Aorta (tissue), 5 donors: Measurements from ENCODE around the gene XRCC2. TPM values are rescaled to one million over a fixed set of nuclear protein-coding genes. Genes with fewer than 3 reads are reported as not detected.
"Not testable (repeated sequence)": the region's sequence is repeated elsewhere in the genome, so short reads cannot be mapped to it uniquely, and the experiment has no call there.

Experiments used
- ATAC-seq: fragments of 200-7000 bp; cut with Tn5 transposase; one replicate; pipeline ENCODE4 v1.9.1; 2022; ENCODE audit warnings: moderate library complexity; ENCODE audit not compliant: low FRiP score
- DNase-seq, 2 donors: peaks; one replicate each; pipeline ENCODE4 v3.0.0-alpha.2; 2020
- H3K27ac ChIP-seq, 2 donors: one replicate each; pipeline ENCODE4 v1.5.1; 2013; ENCODE audit warnings: low read length in 2 of 2, mild to moderate bottlenecking in 2 of 2, moderate library complexity in 2 of 2, control low read depth in 1 of 2, inconsistent platforms in 1 of 2, low read depth in 1 of 2
- H3K27me3 ChIP-seq, 2 donors: one replicate each; pipeline ENCODE4 v1.6.1; 2013; ENCODE audit warnings: control low read depth in 1 of 2, low read length in 1 of 2, mild to moderate bottlenecking in 1 of 2, moderate library complexity in 1 of 2; ENCODE audit not compliant: insufficient read depth in 2 of 2, control insufficient read depth in 1 of 2
- H3K36me3 ChIP-seq, 2 donors: one replicate each; pipeline ENCODE4 v1.6.1; 2013; ENCODE audit warnings: control low read depth in 1 of 2, low read length in 1 of 2, mild to moderate bottlenecking in 1 of 2; ENCODE audit not compliant: insufficient read depth in 2 of 2, control insufficient read depth in 1 of 2
- H3K4me1 ChIP-seq, 2 donors: one replicate each; pipeline ENCODE4 v1.6.1; 2013; ENCODE audit warnings: low read length in 2 of 2, control low read depth in 1 of 2, mild to moderate bottlenecking in 1 of 2, moderate library complexity in 1 of 2; ENCODE audit not compliant: insufficient read depth in 2 of 2, control insufficient read depth in 1 of 2
- H3K4me3 ChIP-seq, 2 donors: one replicate each; pipeline ENCODE4 v1.5.1; 2013; ENCODE audit warnings: low read length in 2 of 2, control low read depth in 1 of 2, mild to moderate bottlenecking in 1 of 2
- H3K9me3 ChIP-seq: one replicate; pipeline ENCODE4 v1.6.1; 2013; ENCODE audit warnings: mild to moderate bottlenecking, low read length; ENCODE audit not compliant: control insufficient read depth
- WGBS, 2 donors: extraction: QIAGEN DNeasy Blood & Tissue Kit; methylation state at CpG; one replicate each; pipeline ENCODE4 v1.1.7; 2013; 5-methylcytosine and 5-hydroxymethylcytosine counted together
- intact Hi-C, 2 donors: fragments of 100-400 bp; cut with DNase I; formaldehyde crosslinking; loops; one replicate each; pipeline versions ENCODE4 v1.14.2 to v1.15.0; 2022
- polyA plus RNA-seq, 2 donors: library from polyadenylated mRNA; stranded (reverse); fragments of 200-250 nt; gene quantifications; one replicate each; pipeline ENCODE4 v1.2.3, GENCODE V29; 2013
- total RNA-seq, 2 donors: library from RNA; stranded (reverse); fragmentation: NEBNext Ultra II Directional; extraction: Animal tissue kit (Norgen Biotek cat#: 25700); gene quantifications; one replicate each; pipeline ENCODE4 v1.2.1, GENCODE V29; 2021
- donor health status: healthy with polysubstance abuse.
- donor health status: Bipolar disorder and iron deficiency.
- donor health status: DM: no; HTN: no; CAD: no.
- donor health status: DM: no; HTN: no; CAD: no.
- donor health status: DM: yes; HTN: yes; CAD: no.

The XRCC2 gene
- total and polyA plus RNA-seq, 4 donors, result 0.13 to 0.57 (median 0.19) TPM; not detected in 1

- WGBS, 2 donors, result 66 to 73% methylated on average over 8 to 12 of the region's 12 CpGs
- H3K36me3 ChIP-seq, H3K27ac ChIP-seq, ATAC-seq, H3K4me1 ChIP-seq, H3K4me3 ChIP-seq, H3K9me3 ChIP-seq, H3K27me3 ChIP-seq, intact Hi-C loops: not testable (repeated sequence)
- peak in 1 of 2 donors; percentile 9 for DNase-seq
Observed at GRCh38 chr7:152697268-152697974, 21.5 kb upstream of the XRCC2 start.

DNA sequence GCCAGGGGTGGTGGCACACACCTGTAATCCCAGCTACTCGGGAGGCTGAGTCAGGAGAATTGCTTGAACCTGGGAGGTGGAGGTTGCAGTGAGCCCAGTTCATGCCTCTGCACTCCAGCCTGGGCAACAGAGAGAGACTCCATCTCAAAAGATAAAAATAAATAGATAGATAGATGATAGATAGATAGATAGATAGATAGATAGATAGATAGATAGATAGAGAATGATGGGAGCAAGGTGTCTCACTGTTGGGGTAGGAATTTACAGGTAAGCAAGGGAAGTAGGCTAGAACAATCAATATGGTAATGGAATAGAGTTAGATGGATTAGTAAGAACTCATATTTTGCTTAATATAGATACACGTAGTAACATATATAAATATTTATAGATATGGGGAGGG, 16.3 kb upstream of the XRCC2 start:
- H3K27ac ChIP-seq, H3K36me3 ChIP-seq, ATAC-seq, intact Hi-C loops, H3K27me3 ChIP-seq, H3K4me3 ChIP-seq, H3K9me3 ChIP-seq, DNase-seq, H3K4me1 ChIP-seq: not testable (repeated sequence)
- 85% methylated on average over 2 of the region's 2 CpGs for WGBS, 2 donors

- DNase-seq, result peak in 1 of 2 donors; percentile 27
- no peak for ATAC-seq
- Histone ChIP-seq H3K4me1 (no peaks in the 10 kb centered on the region), H3K27me3 (no peaks in the 10 kb centered on the region), H3K36me3 (no peaks in the 10 kb centered on the region), H3K27ac (no peak overlapping the region), H3K4me3 (no peak overlapping the region), H3K9me3 (no peaks in the 10 kb centered on the region)
- WGBS, 2 donors, result 61 to 62% methylated on average over 12 of the region's 12 CpGs
- intact Hi-C loops, result no loop called here
Observed at GRCh38 chr7:152683297-152683696, 7.4 kb upstream of the XRCC2 start.

- WGBS, 2 donors, result 80 to 86% methylated on average over 11 of the region's 11 CpGs
- ATAC-seq (no peak), DNase-seq (no peak)
- no peak overlapping the region for H3K27ac ChIP-seq
- H3K9me3 ChIP-seq, result no peaks in the 10 kb centered on the region
- intact Hi-C loops, result loop anchor here (5.0 to 10.0 kb wide), 3 partner anchors 79 to 333 kb away; partner anchors contain the start of gene ACTR3B (in 1 of the 2)
- no peak overlapping the region for H3K4me3 ChIP-seq
- H3K36me3 ChIP-seq, result no peaks in the 10 kb centered on the region
- no peaks in the 10 kb centered on the region for H3K27me3 ChIP-seq
- no peaks in the 10 kb centered on the region for H3K4me1 ChIP-seq
Observed at GRCh38 chr7:152677808-152678670, 2.1 kb upstream of the XRCC2 start.

- intact Hi-C loops, result loop anchor here (5.0 to 10.0 kb wide), 3 partner anchors 82 to 330 kb away; partner anchors contain the start of gene ACTR3B (in 1 of the 2)
Observed at GRCh38 chr7:152674860-152675758, 832 bp downstream of the XRCC2 start.

GRCh38 chr7:152673897-152674296, 2.0 kb downstream of the XRCC2 start:
- H3K9me3 ChIP-seq, result no peaks in the 10 kb centered on the region
- H3K36me3 ChIP-seq, result no peaks in the 10 kb centered on the region
- WGBS, 2 donors, result 96% methylated on average over 2 of the region's 2 CpGs
- no peak overlapping the region for H3K27ac ChIP-seq
- ATAC-seq, result no peak
- no peak overlapping the region for H3K4me3 ChIP-seq
- DNase-seq, result no peak
- H3K4me1 ChIP-seq, result no peaks in the 10 kb centered on the region
- intact Hi-C loops, result loop anchor here in 1 of 2 donors (10.0 kb wide), 1 partner anchor 329 kb away; no protein-coding TSS in a partner anchor
- H3K27me3 ChIP-seq, result no peaks in the 10 kb centered on the region

More at GRCh38 chr7:152674860-152675758, 832 bp downstream of the XRCC2 start:
- Histone ChIP-seq H3K4me3 (peak overlapping the region in 1 of 2 donors; percentile 16), H3K27me3 (no peaks in the 10 kb centered on the region), H3K4me1 (no peaks in the 10 kb centered on the region), H3K9me3 (no peaks in the 10 kb centered on the region), H3K36me3 (no peaks in the 10 kb centered on the region), H3K27ac (no peak overlapping the region)
- DNase-seq, result peak in 1 of 2 donors; percentile 36
- WGBS, 2 donors, result 9 to 10% methylated on average over 16 of the region's 16 CpGs
- ATAC-seq, result no peak

GRCh38 chr7:152672626-152673025, 3.3 kb downstream of the XRCC2 start:
- ATAC-seq, result no peak
- intact Hi-C loops, result loop anchor here in 1 of 2 donors (10.0 kb wide), 1 partner anchor 328 kb away; no protein-coding TSS in a partner anchor

DNA sequence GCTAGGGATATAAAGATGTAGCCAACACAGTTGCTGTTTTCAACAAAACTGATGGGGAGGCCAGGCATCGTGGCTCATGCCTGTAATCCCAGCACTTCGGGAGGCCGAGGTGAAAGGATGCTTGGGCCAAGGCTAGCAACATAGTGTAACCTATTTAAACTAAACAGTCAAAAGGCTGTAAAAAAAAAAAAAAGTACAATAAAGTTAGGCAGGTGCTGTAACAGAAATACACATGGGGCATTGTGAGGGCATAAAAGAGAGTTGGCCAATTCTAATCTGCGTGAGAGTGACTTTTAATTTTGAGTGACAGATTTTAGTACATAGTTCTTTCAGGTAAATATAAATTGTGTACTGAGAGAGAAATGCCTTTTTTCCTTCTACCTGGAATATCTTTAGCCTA, 6.2 kb downstream of the XRCC2 start:
- Histone ChIP-seq H3K9me3 (no peaks in the 10 kb centered on the region), H3K36me3 (no peaks in the 10 kb centered on the region), H3K4me1 (peaks cover 0 to 2% of the 10 kb centered on the region in 2 donors), H3K4me3 (no peak overlapping the region), H3K27ac (no peak overlapping the region), H3K27me3 (no peaks in the 10 kb centered on the region)
- ATAC-seq (no peak), DNase-seq (no peak)
- intact Hi-C loops, result loop anchor here in 1 of 2 donors (10.0 kb wide), 1 partner anchor 325 kb away; no protein-coding TSS in a partner anchor
- WGBS, 2 donors, result 91 to 95% methylated on average over 4 of the region's 4 CpGs

More at GRCh38 chr7:152672626-152673025, 3.3 kb downstream of the XRCC2 start:
- no peaks in the 10 kb centered on the region for H3K4me1 ChIP-seq
- H3K4me3 ChIP-seq, result no peak overlapping the region
- H3K36me3 ChIP-seq, result no peaks in the 10 kb centered on the region
- no peaks in the 10 kb centered on the region for H3K9me3 ChIP-seq
- 94 to 99% methylated on average over 1 of the region's 1 CpG for WGBS, 2 donors
- H3K27ac ChIP-seq, result no peak overlapping the region
- H3K27me3 ChIP-seq, result no peaks in the 10 kb centered on the region
- no peak for DNase-seq
